SK-N-SH (cell line): ENCODE results near the gene DNAJC18. TPM values are rescaled to one million over a fixed set of nuclear protein-coding genes. Genes with fewer than 3 reads are reported as not detected.

Experiments used
- CTCF ChIA-PET: fragments of 300-600, 350-600 bp; formaldehyde crosslinking; extraction: SDS; loops from one replicate; lab custom pipeline; 2021; lab: Yijun Ruan, JAX
- POLR2A ChIA-PET: fragments of 350-600 bp; sonication (Branson Sonifier 250); formaldehyde crosslinking; extraction: SDS; loops from one replicate; lab custom pipeline; 2020; ENCODE audit warnings: antibody characterized with exemption, inconsistent platforms; lab: Yijun Ruan, JAX
- DNase-seq: peaks from one replicate; pipeline ENCODE4 v3.0.0; 2012
- H2AFZ ChIP-seq: fragments of 200-600 bp; sonication (generic); 2 replicates; pipeline ENCODE4 v1.8.1; 2016; ENCODE audit warnings: antibody characterized with exemption, mild to moderate bottlenecking, low read depth
- H3F3A ChIP-seq: fragments of 200-600 bp; sonication (generic); replicated peaks from 2 replicates; pipeline ENCODE3; 2016; ENCODE audit warnings: antibody characterized with exemption, mild to moderate bottlenecking; ENCODE audit not compliant: insufficient read depth
- H3K27ac ChIP-seq, 2 experiments: fragments of 200-500 bp in 1 of 2; fragments of 200-600 bp in 1 of 2; sonication (Bioruptor generic) in 1 of 2; sonication (generic), shearing (Covaris generic) in 1 of 2; 2 replicates each; pipeline versions ENCODE4 v1.5.1 to v1.6.1; 2014 to 2016; ENCODE audit warnings: low read depth in 2 of 2, inconsistent platforms in 1 of 2, low read length in 1 of 2, mild to moderate bottlenecking in 1 of 2, mixed read lengths in 1 of 2
- H3K27me3 ChIP-seq: fragments of 200-600 bp; sonication (generic), shearing (Covaris generic); 2 replicates; pipeline ENCODE4 v1.6.1; 2016; ENCODE audit warnings: mixed run types; ENCODE audit not compliant: insufficient read depth
- H3K36me3 ChIP-seq, 2 experiments: fragments of 200-500 bp in 1 of 2; fragments of 200-600 bp in 1 of 2; sonication (Bioruptor generic) in 1 of 2; sonication (generic) in 1 of 2; replicated peaks in 1 of 2; 2 replicates each; pipeline versions ENCODE3 to v1.5.1; 2014 to 2016; ENCODE audit warnings: low read length in 1 of 2, mild to moderate bottlenecking in 1 of 2; ENCODE audit not compliant: insufficient read depth in 2 of 2, control insufficient read depth in 1 of 2
- H3K4me1 ChIP-seq, 2 experiments: fragments of 200-500 bp in 1 of 2; fragments of 200-600 bp in 1 of 2; sonication (Bioruptor generic) in 1 of 2; sonication (generic), shearing (Covaris generic) in 1 of 2; 2 replicates each; pipeline versions ENCODE4 v1.5.1 to v1.6.1; 2014 to 2016; ENCODE audit warnings: low read depth in 1 of 2, low read length in 1 of 2, mixed run types in 1 of 2; ENCODE audit not compliant: insufficient read depth in 2 of 2, control insufficient read depth in 1 of 2
- H3K4me2 ChIP-seq: fragments of 200-600 bp; sonication (generic), shearing (Covaris generic); 2 replicates; pipeline ENCODE4 v1.6.1; 2017; ENCODE audit warnings: mixed run types
- H3K4me3 ChIP-seq, 2 experiments: fragments of 200-500 bp in 1 of 2; fragments of 200-600 bp in 1 of 2; sonication (Bioruptor generic) in 1 of 2; sonication (generic), shearing (Covaris generic) in 1 of 2; 2 replicates each; pipeline versions ENCODE4 v1.5.1 to v1.8.1; 2014 to 2016; ENCODE audit warnings: low read depth in 2 of 2, inconsistent platforms in 1 of 2, low read length in 1 of 2, mild to moderate bottlenecking in 1 of 2, mixed read lengths in 1 of 2, moderate library complexity in 1 of 2
- H3K79me2 ChIP-seq: fragments of 200-600 bp; sonication (generic); 2 replicates; pipeline ENCODE4 v1.8.1; 2017; ENCODE audit warnings: mild to moderate bottlenecking; ENCODE audit not compliant: insufficient read depth
- H3K9ac ChIP-seq: fragments of 200-600 bp; sonication (generic); 2 replicates; pipeline ENCODE4 v1.6.1; 2017; ENCODE audit warnings: mixed run types
- H3K9me2 ChIP-seq: fragments of 200-600 bp; sonication (generic); 2 replicates; pipeline ENCODE4 v1.6.1; 2017; ENCODE audit warnings: mixed run types
- H3K9me3 ChIP-seq: fragments of 200-600 bp; sonication (generic); 2 replicates; pipeline ENCODE4 v1.6.1; 2017; ENCODE audit warnings: mixed run types, mild to moderate bottlenecking, moderate library complexity
- H4K20me1 ChIP-seq: fragments of 200-600 bp; sonication (generic); 2 replicates; pipeline ENCODE4 v1.6.1; 2017; ENCODE audit warnings: mild to moderate bottlenecking, mixed run types; ENCODE audit not compliant: insufficient read depth
- EP300 ChIP-seq, 2 experiments: IDR thresholded peaks; 2 replicates each; pipeline versions ENCODE4 v1.4.0 to v1.6.1; 2012; ENCODE audit warnings: borderline replicate concordance in 1 of 2, low read depth in 1 of 2, low read length in 1 of 2
- JUND ChIP-seq: IDR thresholded peaks from 2 replicates; pipeline ENCODE4 v1.4.0; 2012
- MAX ChIP-seq: IDR thresholded peaks from 2 replicates; pipeline ENCODE4 v1.4.0; 2012; ENCODE audit warnings: low read depth
- MEF2A ChIP-seq: IDR thresholded peaks from 2 replicates; pipeline ENCODE4 v1.4.0; 2012; ENCODE audit warnings: low read depth, borderline replicate concordance
- NFIC ChIP-seq: IDR thresholded peaks from 2 replicates; pipeline ENCODE4 v1.4.0; 2012; ENCODE audit warnings: borderline replicate concordance
- RCOR1 ChIP-seq: fragments of 150-350 bp; IDR thresholded peaks from 2 replicates; pipeline ENCODE4 v1.6.1; 2017; ENCODE audit warnings: antibody characterized with exemption, low read length
- TCF12 ChIP-seq: IDR thresholded peaks from 2 replicates; pipeline ENCODE4 v1.4.0; 2012
- WGBS: methylation state at CpG from one replicate; pipeline ENCODE4 v1.1.6; 2017; ENCODE audit warnings: low lambda C conversion rate; 5-methylcytosine and 5-hydroxymethylcytosine counted together
- polyA plus RNA-seq, 3 experiments: library from polyadenylated mRNA; depleted of rRNA; stranded (reverse); fragments of >200 nt; gene quantifications; 2 replicates each; pipeline ENCODE4 v1.2.3, GENCODE V29; 2012
- TF ChIP-seq, protein P1 (sequence below): IDR thresholded peaks from 2 replicates; pipeline ENCODE4 v1.4.0; 2012; ENCODE audit warnings: low read depth, borderline replicate concordance

The DNAJC18 gene
- polyA plus RNA-seq, 1 of the 3 experiments (the other 2 are of a cell fraction): 7.4 TPM

DNA sequence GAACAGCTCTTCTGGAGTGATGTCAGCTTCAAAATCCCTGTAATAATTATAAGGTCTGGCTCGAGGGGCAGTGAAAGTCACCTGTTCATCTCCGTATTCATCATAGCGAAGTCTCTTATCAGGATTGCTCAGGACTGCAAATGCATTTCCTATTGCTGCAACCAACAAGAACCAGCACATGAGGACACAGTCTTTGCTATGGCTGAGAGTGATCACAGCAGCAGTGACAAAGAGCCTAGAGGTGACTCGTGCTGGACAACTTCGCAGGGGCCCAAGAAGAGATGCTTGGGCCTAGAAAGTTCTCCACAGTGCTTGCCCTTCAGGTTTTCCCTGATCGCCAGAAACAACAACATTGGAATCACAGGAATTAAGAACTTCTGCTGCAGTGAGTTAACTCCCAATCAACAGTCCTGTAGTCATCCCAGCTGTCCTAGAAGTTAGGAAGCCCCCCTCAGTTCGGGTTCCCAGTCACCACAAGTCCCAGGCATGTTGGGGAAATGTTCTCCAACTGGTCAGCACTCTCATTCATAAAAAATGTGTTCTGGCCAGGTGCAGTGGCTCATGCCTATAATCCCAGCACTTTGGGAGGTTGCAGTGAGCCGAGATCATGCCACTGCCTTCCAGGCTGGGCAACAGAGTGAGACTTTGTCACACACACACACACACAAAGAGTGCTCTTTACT lies 13.0 kb downstream of the DNAJC18 start:
- no peak for TF ChIP-seq EP300 (IDR thresholded peaks at IDR 0.05; ENCODE audit: borderline replicate concordance in 1 of 2, low read depth in 1 of 2, low read length in 1 of 2)
- TF ChIP-seq TCF12: peak; percentile 42; the same call in 1 of the 2 replicates
- TF ChIP-seq MAX: peak; percentile 33; the same call in 1 of the 2 replicates
- no peak for TF ChIP-seq RCOR1
- TF ChIP-seq NFIC: peak; percentile 21; the same call in 1 of the 2 replicates
- peak; percentile 11; the same call in 1 of the 2 replicates for TF ChIP-seq JUND
- no peak for TF ChIP-seq MEF2A
- Histone ChIP-seq H3K27me3 (no peaks in the 10 kb centered on the region), H3K9me3 (no peaks in the 10 kb centered on the region), H3K4me3 (no peak overlapping the region), H3K9ac (peak overlapping the region; percentile 31; the same call in 1 of the 2 replicates), H2AFZ (no peak overlapping the region; the same call in 1 of the 2 replicates), H4K20me1 (no peaks in the 10 kb centered on the region), H3K9me2 (no peaks in the 10 kb centered on the region), H3K79me2 (no peaks in the 10 kb centered on the region), H3K27ac (peak overlapping the region; percentile 5 to 72; a peak in 3 of 4 replicates), H3F3A (peaks cover 24% of the 10 kb centered on the region), H3K4me2 (no peak overlapping the region), H3K4me1 (peaks cover 8 to 9% of the 10 kb centered on the region in 2 experiments; a peak in 3 of 4 replicates), H3K36me3 (peaks cover 17 to 37% of the 10 kb centered on the region in 2 experiments)
- CTCF ChIA-PET: interaction anchor here (0.6 to 9.7 kb wide), 2 partner anchors 88 to 206 kb away, joined by 3 to 324 read pairs; no protein-coding TSS in a partner anchor
- WGBS: 83% methylated on average over 7 of the region's 8 CpGs
- POLR2A ChIA-PET: no interaction called here
- no peak for DNase-seq

DNA sequence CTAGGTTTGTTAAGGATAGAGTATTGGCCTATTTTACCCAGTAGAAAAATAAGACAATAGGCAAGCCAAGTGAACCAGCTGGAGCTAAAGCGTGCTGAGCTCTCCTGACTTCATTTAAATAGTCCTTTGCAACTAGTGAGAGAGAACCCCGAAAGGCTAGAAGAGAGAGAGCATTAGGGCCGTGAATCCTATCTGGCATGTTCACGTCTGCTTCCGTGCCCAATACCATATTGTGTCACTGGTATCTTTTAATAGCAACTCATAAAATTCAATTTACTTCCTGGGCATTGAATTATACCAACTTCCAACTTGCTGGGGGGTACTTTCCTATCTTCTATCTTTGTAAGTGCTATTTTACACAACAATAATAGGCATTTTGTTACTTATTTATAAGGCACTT lies 13.8 kb downstream of the DNAJC18 start:
- no peaks in the 10 kb centered on the region for H3K79me2 ChIP-seq
- no peaks in the 10 kb centered on the region for H3K27me3 ChIP-seq
- H2AFZ ChIP-seq: no peak overlapping the region
- H3K4me3 ChIP-seq: no peak overlapping the region
- H3K27ac ChIP-seq: peak overlapping the region in 1 of 2 experiments; percentile 72; a peak in 1 of 4 replicates
- CTCF ChIA-PET: interaction anchor here (1.6 to 9.7 kb wide), 2 partner anchors 17 to 89 kb away, joined by 4 to 324 read pairs; no protein-coding TSS in a partner anchor
- H3K4me2 ChIP-seq: no peak overlapping the region
- no peaks in the 10 kb centered on the region for H3K9me3 ChIP-seq
- H3K9me2 ChIP-seq: no peaks in the 10 kb centered on the region
- 92% methylated on average over 5 of the region's 5 CpGs for WGBS
- H3K9ac ChIP-seq: no peak overlapping the region
- peaks cover 8 to 9% of the 10 kb centered on the region in 2 experiments; a peak in 3 of 4 replicates for H3K4me1 ChIP-seq
- TF ChIP-seq, protein P1, sequence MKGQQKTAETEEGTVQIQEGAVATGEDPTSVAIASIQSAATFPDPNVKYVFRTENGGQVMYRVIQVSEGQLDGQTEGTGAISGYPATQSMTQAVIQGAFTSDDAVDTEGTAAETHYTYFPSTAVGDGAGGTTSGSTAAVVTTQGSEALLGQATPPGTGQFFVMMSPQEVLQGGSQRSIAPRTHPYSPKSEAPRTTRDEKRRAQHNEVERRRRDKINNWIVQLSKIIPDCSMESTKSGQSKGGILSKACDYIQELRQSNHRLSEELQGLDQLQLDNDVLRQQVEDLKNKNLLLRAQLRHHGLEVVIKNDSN: no peak
- POLR2A ChIA-PET: interaction anchor here (1.3 kb wide), 1 partner anchor 88 kb away, joined by 3 read pairs; no protein-coding TSS in a partner anchor
- H4K20me1 ChIP-seq: no peaks in the 10 kb centered on the region
- peaks cover 24% of the 10 kb centered on the region for H3F3A ChIP-seq
- no peak for DNase-seq
- H3K36me3 ChIP-seq: peaks cover 19 to 39% of the 10 kb centered on the region in 2 experiments
